Measurements from ENCODE around the gene PLAGL2.

The PLAGL2 gene

DNA sequence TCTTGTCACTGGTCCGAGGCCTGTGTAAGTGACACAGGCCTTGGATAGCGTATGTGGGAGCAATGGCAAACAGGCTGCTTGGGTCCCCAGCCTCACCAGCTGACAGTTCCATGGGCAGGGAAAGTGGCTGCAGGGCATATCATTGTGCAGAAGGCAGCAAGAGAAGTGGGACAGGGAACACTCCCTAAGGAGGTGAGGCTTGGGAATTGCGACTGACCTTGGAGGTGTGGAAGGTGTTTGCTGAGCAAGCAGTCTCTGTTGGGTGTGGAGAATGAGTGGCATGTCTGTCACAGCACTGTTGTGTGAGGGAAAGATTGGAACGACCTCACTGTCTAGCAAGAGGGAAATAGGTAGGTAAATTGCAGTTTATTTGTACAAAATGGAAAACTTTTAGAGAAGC lies 16.9 kb upstream of the PLAGL2 start:
- no peaks in the 10 kb centered on the region for H3F3A ChIP-seq (ENCODE audit: control insufficient read depth, insufficient read depth)
- no peaks in the 10 kb centered on the region for H3K27me3 ChIP-seq (ENCODE audit: control insufficient read depth, low read length)
- TF ChIP-seq, protein P1, sequence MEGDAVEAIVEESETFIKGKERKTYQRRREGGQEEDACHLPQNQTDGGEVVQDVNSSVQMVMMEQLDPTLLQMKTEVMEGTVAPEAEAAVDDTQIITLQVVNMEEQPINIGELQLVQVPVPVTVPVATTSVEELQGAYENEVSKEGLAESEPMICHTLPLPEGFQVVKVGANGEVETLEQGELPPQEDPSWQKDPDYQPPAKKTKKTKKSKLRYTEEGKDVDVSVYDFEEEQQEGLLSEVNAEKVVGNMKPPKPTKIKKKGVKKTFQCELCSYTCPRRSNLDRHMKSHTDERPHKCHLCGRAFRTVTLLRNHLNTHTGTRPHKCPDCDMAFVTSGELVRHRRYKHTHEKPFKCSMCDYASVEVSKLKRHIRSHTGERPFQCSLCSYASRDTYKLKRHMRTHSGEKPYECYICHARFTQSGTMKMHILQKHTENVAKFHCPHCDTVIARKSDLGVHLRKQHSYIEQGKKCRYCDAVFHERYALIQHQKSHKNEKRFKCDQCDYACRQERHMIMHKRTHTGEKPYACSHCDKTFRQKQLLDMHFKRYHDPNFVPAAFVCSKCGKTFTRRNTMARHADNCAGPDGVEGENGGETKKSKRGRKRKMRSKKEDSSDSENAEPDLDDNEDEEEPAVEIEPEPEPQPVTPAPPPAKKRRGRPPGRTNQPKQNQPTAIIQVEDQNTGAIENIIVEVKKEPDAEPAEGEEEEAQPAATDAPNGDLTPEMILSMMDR (IDR thresholded peaks at IDR 0.05; ENCODE audit: low read depth, low read length, poor library complexity, severe bottlenecking), result no peak
- no peak for TF ChIP-seq EZH2phosphoT487 (IDR thresholded peaks at IDR 0.05; ENCODE audit: borderline replicate concordance, low read length)
- no peaks in the 10 kb centered on the region for H3K4me1 ChIP-seq (ENCODE audit: control insufficient read depth, low read length)
- H3K9me2 ChIP-seq (replicated peaks; ENCODE audit: control insufficient read depth, low read length), result no peaks in the 10 kb centered on the region
- H3K27ac ChIP-seq (ENCODE audit: low read depth, low read length), result no peak overlapping the region
- H4K20me1 ChIP-seq (ENCODE audit: control insufficient read depth, insufficient read depth, low read depth, low read length), result no peaks in the 10 kb centered on the region
- no peak overlapping the region for H3K4me2 ChIP-seq (ENCODE audit: low read length)
- no peaks in the 10 kb centered on the region for H3K79me2 ChIP-seq (ENCODE audit: control insufficient read depth, low read length)
- no peak overlapping the region for H3K4me3 ChIP-seq (ENCODE audit: low read length)
- peaks cover 78% of the 10 kb centered on the region for H3K36me3 ChIP-seq (ENCODE audit: control insufficient read depth, low read length)
- H3K9me3 ChIP-seq (ENCODE audit: control insufficient read depth, insufficient read depth, low read length), result no peaks in the 10 kb centered on the region

GRCh38 chr20:32218156-32218900 lies 10.8 kb upstream of the PLAGL2 start:
- no peaks in the 10 kb centered on the region for H4K20me1 ChIP-seq (ENCODE audit: control insufficient read depth, insufficient read depth, low read depth, low read length)
- H3K4me2 ChIP-seq (ENCODE audit: low read length), result no peak overlapping the region
- no peak overlapping the region for H3K27ac ChIP-seq (ENCODE audit: low read depth, low read length)
- no peaks in the 10 kb centered on the region for H3F3A ChIP-seq (ENCODE audit: control insufficient read depth, insufficient read depth)
- H3K4me3 ChIP-seq (ENCODE audit: low read length), result no peak overlapping the region
- H3K9me3 ChIP-seq (ENCODE audit: control insufficient read depth, insufficient read depth, low read length), result no peaks in the 10 kb centered on the region
- no peaks in the 10 kb centered on the region for H3K9me2 ChIP-seq (replicated peaks; ENCODE audit: control insufficient read depth, low read length)
- TF ChIP-seq EZH2phosphoT487 (IDR thresholded peaks at IDR 0.05; ENCODE audit: borderline replicate concordance, low read length), result no peak
- TF ChIP-seq, protein P1 (IDR thresholded peaks at IDR 0.05; ENCODE audit: low read depth, low read length, poor library complexity, severe bottlenecking), result no peak
- H3K27me3 ChIP-seq (ENCODE audit: control insufficient read depth, low read length), result no peaks in the 10 kb centered on the region
- H3K4me1 ChIP-seq (ENCODE audit: control insufficient read depth, low read length), result no peaks in the 10 kb centered on the region
- H3K79me2 ChIP-seq (ENCODE audit: control insufficient read depth, low read length), result peaks cover 4% of the 10 kb centered on the region; the same call in 1 of the 2 replicates
- H3K36me3 ChIP-seq (ENCODE audit: control insufficient read depth, low read length), result peaks cover 90% of the 10 kb centered on the region

DNA sequence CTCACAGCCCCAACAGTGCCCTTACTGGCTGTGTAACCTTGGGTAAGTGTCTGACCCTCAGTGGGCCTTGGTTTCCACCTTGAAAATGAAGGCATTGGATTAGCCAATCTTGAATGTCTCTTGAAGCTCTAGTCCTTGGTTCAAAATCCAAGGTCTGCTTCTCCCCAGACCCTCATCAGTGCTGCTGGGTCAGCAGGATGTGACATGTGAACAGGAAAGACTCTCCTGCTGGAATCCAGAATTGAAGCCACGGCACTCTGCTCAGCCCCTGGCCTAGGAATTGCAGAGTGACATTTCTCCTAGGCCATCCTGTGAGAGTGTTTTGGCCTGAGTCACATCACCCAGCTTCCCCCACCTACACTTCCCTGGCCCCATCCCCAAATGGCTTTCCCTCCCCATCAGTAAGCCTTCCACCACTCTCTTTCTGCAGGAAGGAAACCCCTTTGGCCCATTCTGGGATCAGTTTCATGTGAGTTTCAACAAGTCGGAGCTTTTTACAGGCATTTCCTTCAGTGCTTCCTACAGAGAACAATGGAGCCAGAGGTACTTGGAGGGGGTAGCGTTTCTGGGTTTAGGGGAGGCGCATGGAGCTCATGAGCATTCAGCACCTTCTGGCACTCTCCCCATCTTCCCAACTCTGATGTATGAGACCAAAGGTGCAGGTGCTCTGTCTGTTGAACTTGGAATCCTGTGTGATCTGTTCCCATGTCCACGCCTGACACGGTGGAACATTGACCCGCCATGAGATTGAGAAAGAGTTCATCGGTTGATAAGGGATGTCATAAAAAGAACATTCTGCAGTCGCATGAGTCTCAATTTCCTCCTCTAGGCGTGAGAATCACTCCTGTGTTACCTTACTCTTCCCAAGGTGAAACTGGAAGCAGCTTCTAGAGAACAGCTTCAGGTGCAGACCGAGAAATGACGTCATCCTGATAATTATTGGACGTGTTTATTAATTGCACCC lies 8.9 kb upstream of the PLAGL2 start:
- Histone ChIP-seq H3K4me2 (ENCODE audit: low read length) (no peak overlapping the region), H4K20me1 (ENCODE audit: control insufficient read depth, insufficient read depth, low read depth, low read length) (no peaks in the 10 kb centered on the region), H3K9me3 (ENCODE audit: control insufficient read depth, insufficient read depth, low read length) (no peaks in the 10 kb centered on the region), H3K36me3 (ENCODE audit: control insufficient read depth, low read length) (peaks cover 89% of the 10 kb centered on the region), H3K4me3 (ENCODE audit: low read length) (no peak overlapping the region), H3K27ac (ENCODE audit: low read depth, low read length) (no peak overlapping the region), H3K4me1 (ENCODE audit: control insufficient read depth, low read length) (no peaks in the 10 kb centered on the region), H3K9me2 (replicated peaks; ENCODE audit: control insufficient read depth, low read length) (no peaks in the 10 kb centered on the region), H3K27me3 (ENCODE audit: control insufficient read depth, low read length) (no peaks in the 10 kb centered on the region), H3K79me2 (ENCODE audit: control insufficient read depth, low read length) (peaks cover 17% of the 10 kb centered on the region), H3F3A (ENCODE audit: control insufficient read depth, insufficient read depth) (no peaks in the 10 kb centered on the region)
- no peak for TF ChIP-seq EZH2phosphoT487 (IDR thresholded peaks at IDR 0.05; ENCODE audit: borderline replicate concordance, low read length)
- TF ChIP-seq, protein P1 (IDR thresholded peaks at IDR 0.05; ENCODE audit: low read depth, low read length, poor library complexity, severe bottlenecking), result no peak

Data from DOHH2 (cell line).